T-helper 1 cell treated with Interleukin-12 subunit alpha and Interleukin-12 subunit beta and Interleukin-4 antibody, amounts not matched to agents 30 μg/mL and 1 μg/mL, for 36 hours (primary cell): ENCODE measurements around the gene PDSS1.
A peak's percentile ranks its signal among the peaks of the same experiment; 100 is the strongest.
"Not testable (repeated sequence)": the region's sequence is repeated elsewhere in the genome, so short reads cannot be mapped to it uniquely, and the experiment has no call there.

Source experiments
- H3K27ac Mint-ChIP-seq: one replicate; pipeline ENCODE4 v1.8.0; 2021; ENCODE audit warnings: mild to moderate bottlenecking, mixed read lengths
- H3K27me3 Mint-ChIP-seq: one replicate; pipeline ENCODE4 v1.8.0; 2021; ENCODE audit warnings: low read depth, mixed read lengths
- H3K36me3 Mint-ChIP-seq: one replicate; pipeline ENCODE4 v1.8.0; 2021; ENCODE audit warnings: low read depth, mixed read lengths
- H3K4me1 Mint-ChIP-seq: one replicate; pipeline ENCODE4 v1.8.0; 2021; ENCODE audit warnings: low read depth, mixed read lengths
- H3K4me3 Mint-ChIP-seq: one replicate; pipeline ENCODE4 v1.8.0; 2021; ENCODE audit warnings: mild to moderate bottlenecking, moderate library complexity, mixed read lengths
- H3K9me3 Mint-ChIP-seq: one replicate; pipeline ENCODE4 v1.8.0; 2021; ENCODE audit warnings: mixed read lengths

PDSS1 gene, protein sequence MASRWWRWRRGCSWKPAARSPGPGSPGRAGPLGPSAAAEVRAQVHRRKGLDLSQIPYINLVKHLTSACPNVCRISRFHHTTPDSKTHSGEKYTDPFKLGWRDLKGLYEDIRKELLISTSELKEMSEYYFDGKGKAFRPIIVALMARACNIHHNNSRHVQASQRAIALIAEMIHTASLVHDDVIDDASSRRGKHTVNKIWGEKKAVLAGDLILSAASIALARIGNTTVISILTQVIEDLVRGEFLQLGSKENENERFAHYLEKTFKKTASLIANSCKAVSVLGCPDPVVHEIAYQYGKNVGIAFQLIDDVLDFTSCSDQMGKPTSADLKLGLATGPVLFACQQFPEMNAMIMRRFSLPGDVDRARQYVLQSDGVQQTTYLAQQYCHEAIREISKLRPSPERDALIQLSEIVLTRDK

DNA sequence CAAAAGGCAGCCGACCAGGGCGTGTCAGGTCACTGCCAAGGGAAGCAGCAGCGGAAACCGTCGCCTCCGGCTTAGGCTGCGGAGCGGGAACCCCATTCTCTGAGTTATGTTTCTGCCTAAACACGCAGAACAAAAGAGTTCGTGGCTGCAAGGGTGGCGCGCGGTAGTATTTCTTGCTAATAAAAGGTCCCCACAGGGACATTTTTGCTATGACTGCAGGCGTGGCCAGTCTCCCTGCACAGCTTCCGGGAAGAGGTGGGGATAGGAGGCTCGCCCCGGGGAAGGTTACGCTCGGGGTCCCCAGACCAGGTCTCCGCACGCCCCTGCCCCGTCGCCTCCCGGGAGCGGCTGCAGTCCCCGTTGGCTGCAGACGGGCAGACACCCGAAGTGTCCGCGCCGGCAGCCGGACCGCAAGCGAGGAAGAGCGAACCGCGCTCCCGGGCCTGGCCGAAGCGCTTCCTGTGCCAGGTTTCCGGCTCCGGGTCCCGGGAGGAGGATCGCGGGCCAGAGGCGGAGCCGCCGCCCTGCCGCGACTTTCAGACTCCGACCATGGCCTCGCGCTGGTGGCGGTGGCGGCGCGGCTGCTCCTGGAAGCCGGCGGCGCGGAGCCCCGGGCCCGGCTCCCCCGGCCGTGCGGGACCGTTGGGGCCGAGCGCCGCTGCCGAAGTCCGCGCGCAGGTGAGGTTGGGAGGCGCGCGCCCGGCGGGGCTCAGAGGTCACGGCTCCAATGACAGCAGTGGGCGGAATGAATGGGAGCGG is at the start of gene PDSS1:
Gene PDSS1, plus strand, starts transcription at position 539 of the 759 bp plus-strand sequence. Its CDS starts 11 bp downstream, at position 550.
- Mint-ChIP-seq H3K27me3 (no peaks in the 10 kb centered on the region), H3K36me3 (peaks cover 13% of the 10 kb centered on the region), H3K9me3 (no peaks in the 10 kb centered on the region), H3K4me3 (peak within 1 kb of the TSS; percentile 97), H3K27ac (peak within 1 kb of the TSS; percentile 93), H3K4me1 (peaks cover 26% of the 10 kb centered on the region)

DNA sequence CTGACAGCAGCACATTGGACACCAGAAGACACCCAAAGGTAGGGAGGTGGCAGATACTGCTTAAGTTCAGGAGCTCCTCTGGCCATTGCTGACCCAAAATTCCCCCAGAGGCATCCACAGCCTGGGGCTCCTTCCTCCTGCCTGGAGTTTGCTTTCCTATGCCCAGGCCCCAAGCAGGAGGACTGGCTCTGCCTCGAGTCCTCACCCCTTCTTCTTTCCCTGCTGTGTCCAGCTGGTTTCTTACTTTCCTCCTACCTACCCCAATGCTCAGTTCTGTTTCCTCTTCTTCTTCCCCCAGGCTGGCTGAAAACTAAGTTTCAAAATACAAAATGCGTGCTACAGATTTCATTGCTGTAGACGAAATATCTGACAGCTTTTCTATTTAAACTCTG is 49.3 kb upstream of the PDSS1 start:
- H3K27me3 Mint-ChIP-seq, H3K4me3 Mint-ChIP-seq, H3K27ac Mint-ChIP-seq, H3K9me3 Mint-ChIP-seq, H3K36me3 Mint-ChIP-seq, H3K4me1 Mint-ChIP-seq: not testable (repeated sequence)

DNA sequence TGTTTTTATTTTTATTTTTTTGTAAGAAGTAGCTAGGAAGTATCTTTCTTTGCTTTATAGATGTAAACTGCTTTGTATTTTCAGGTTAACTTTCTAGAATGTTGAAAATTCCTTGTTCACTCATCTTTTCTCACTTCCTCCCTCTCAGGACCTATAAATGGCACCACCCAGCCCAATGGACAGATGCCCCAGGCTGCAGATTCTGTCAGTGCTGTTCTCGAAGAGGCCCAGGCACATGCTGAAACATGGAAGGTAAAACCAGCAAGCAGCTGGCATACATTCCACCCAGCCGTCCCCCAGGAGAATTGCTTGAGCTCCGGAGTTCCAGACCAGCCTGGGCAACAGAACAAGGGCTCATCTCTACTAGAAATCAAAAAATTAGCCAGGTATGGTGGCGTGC is 47.1 kb upstream of the PDSS1 start:
- no peak overlapping the region for H3K27ac Mint-ChIP-seq
- no peaks in the 10 kb centered on the region for H3K4me1 Mint-ChIP-seq
- peaks cover 5% of the 10 kb centered on the region for H3K27me3 Mint-ChIP-seq
- H3K36me3 Mint-ChIP-seq, result no peaks in the 10 kb centered on the region
- no peaks in the 10 kb centered on the region for H3K9me3 Mint-ChIP-seq
- no peak overlapping the region for H3K4me3 Mint-ChIP-seq

DNA sequence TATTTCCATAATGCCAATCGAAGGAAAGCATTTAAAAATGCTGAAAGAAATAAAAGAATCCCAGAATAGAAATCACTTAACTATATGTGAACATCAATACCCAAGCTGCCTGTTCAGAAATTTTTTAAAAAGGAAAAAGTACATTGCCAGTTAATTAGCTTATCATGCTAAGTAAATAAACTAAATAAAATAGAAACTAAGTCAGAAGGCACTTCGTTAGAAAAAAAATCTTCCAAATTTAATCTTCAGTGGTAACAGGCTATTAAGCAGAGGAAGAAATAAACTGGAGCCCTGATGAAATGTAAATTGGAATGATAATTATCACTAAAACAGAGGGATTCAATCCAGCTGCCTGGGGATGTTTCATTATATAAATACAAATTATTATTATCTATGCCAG is 46.0 kb upstream of the PDSS1 start:
- H3K4me1 Mint-ChIP-seq, result not testable (repeated sequence)

DNA sequence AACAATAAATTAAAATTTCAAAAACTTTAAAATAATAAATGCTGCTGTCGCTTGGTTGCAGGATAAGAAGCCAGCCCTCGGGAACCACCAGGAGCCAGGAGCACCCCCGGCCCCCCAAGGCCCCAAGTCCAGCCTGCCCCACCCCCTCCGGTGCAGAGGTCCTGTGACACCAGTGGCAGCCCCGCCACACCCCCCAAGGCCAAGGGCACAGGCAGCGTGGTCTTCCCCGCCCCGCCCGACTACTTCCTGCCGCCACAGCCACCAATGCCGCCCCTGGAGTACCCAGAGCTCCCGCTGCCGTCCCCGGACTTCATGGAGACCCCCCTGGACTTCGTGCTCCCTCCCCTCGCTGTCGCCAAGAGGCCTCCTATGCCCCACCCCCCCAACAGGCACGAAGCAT is 44.5 kb upstream of the PDSS1 start:
- Mint-ChIP-seq H3K27me3 (peaks cover 12% of the 10 kb centered on the region), H3K4me1 (no peaks in the 10 kb centered on the region), H3K4me3 (no peak overlapping the region), H3K9me3 (no peaks in the 10 kb centered on the region), H3K36me3 (no peaks in the 10 kb centered on the region), H3K27ac (no peak overlapping the region)

More for the DNA sequence above, 46.0 kb upstream of the PDSS1 start:
- H3K9me3 Mint-ChIP-seq, H3K36me3 Mint-ChIP-seq, H3K27me3 Mint-ChIP-seq, H3K27ac Mint-ChIP-seq, H3K4me3 Mint-ChIP-seq: not testable (repeated sequence)

DNA sequence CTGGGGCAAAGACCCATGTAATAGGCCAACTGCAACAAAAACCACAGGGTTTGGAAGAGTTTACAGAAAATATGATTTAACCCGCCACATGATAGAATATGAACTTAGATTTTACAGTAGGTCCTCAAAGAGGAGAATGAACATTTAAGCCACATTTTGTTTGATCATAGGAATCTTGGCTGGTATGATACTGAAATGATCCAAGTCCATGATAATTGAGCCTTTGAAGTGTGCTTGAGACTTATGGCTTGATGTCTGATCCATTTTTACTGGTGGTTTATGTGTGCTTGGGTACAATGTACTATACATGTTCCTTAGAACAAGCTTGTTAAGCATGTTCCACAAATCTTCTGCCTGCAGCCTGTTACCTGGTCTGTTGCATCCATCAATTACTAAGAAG is 41.8 kb upstream of the PDSS1 start:
- Mint-ChIP-seq H3K27me3 (peaks cover 22% of the 10 kb centered on the region), H3K4me1 (no peaks in the 10 kb centered on the region), H3K36me3 (no peaks in the 10 kb centered on the region), H3K27ac (no peak overlapping the region), H3K4me3 (no peak overlapping the region), H3K9me3 (no peaks in the 10 kb centered on the region)

DNA sequence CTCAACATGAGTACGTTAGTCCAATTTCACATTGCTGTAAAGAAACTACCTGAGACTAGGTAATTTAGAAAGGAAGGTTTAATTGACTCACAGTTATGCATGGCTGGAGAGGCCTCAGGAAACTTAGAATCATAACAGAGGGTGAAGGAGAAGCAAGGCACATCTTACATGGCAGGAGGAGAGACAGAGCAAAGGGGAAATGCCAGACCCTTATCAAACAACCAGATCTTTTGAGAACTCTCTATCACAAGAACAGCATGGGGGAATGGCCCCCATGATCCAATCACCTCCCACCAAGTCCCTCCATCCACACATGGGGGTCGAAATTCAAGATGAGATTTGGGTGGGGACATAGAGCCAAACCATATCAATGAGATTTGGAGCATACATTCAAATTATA is 34.6 kb upstream of the PDSS1 start:
- Mint-ChIP-seq H3K36me3 (no peaks in the 10 kb centered on the region), H3K27ac (no peak overlapping the region), H3K9me3 (no peaks in the 10 kb centered on the region), H3K4me1 (no peaks in the 10 kb centered on the region), H3K27me3 (peaks cover 21% of the 10 kb centered on the region), H3K4me3 (no peak overlapping the region)

DNA sequence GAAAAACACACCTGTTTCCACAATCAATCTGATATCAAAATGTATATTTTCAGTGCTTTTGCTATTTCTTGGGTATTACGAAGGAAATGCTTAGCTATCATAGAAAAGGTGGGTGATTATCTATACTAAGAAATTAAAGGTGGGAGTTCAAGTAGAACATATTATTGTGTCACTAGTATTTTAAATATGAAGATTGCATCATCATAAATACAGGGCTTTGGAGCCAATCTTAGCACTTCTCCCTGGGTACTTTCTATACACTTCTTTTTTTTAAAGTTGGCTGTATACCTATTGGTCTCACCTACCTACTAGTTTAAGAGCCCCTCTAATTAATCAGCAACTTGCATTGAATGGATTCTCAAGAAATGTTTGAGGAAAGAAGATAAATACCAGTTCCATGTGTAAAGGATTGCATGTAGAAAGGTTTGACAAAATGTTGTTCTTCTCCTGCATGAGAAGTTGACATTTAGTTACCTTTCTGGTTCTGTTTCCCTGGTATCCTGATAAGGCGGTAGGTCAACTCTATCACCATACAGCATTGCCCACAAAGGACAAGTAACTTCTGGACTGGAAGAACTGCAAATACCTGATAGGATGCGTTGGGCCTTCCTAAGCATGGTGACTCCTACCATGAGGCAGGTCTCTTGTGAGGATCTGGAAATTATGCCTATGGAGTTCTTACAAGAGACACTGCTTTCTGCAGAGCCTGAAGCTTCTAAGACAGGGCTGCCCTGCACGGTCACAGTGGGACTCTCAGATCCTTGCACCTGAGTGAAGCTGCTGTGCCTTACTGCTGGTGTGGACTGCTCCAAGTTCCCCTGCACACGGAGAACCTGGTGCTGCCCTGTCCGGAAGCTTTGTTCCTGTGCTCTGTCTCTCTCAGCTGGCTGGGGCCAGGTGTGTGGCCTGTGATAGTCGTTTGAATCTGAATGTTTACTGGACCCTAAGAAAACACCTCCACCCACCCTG is 32.1 kb upstream of the PDSS1 start:
- Mint-ChIP-seq H3K27me3 (peaks cover 5% of the 10 kb centered on the region), H3K4me1 (no peaks in the 10 kb centered on the region), H3K9me3 (no peaks in the 10 kb centered on the region), H3K27ac (no peak overlapping the region), H3K36me3 (no peaks in the 10 kb centered on the region), H3K4me3 (no peak overlapping the region)

DNA sequence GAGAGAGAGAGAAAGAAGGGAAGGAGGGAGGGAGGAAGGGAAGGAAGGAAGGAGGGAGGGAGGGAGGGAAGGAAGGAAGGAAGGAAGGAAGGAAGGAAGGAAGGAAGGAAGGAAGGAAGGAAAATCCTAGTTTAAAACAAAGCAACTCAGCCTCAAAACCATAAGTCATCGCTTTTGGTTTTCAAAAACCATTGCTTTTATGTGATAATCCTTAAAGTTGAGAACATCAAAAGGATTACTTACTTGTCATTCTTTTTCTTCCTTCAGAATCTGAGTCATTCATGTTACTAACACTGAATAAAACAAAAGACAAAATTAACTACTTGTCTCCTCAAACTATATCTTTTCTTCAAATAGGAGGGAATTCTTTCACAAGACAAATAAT is 21.6 kb upstream of the PDSS1 start:
- H3K36me3 Mint-ChIP-seq, result no peaks in the 10 kb centered on the region
- H3K27ac Mint-ChIP-seq, result no peak overlapping the region
- H3K4me3 Mint-ChIP-seq, result no peak overlapping the region
- H3K4me1 Mint-ChIP-seq, result no peaks in the 10 kb centered on the region
- no peaks in the 10 kb centered on the region for H3K9me3 Mint-ChIP-seq
- H3K27me3 Mint-ChIP-seq, result peaks cover 10% of the 10 kb centered on the region

DNA sequence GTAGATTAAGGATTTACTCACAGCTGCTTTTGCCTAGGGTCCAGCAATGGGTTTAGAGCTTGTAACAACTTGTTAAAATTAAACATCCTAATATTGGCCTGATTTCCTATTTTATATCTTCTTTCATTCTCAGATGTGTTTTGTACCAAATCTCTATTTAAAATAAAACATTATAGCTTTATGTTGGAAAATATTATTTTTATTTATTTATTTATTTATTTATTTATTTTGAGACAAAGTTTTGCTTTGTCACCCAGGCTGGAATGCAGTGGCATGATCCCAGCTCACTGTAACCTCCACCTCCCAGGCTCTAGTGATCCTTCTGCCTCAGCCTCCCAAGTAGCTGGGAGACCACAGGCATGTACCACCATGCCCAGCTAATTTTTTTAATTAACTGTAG is 17.9 kb upstream of the PDSS1 start:
- H3K4me3 Mint-ChIP-seq, result no peak overlapping the region
- no peaks in the 10 kb centered on the region for H3K9me3 Mint-ChIP-seq
- no peaks in the 10 kb centered on the region for H3K36me3 Mint-ChIP-seq
- H3K27me3 Mint-ChIP-seq, result peaks cover 10% of the 10 kb centered on the region
- H3K27ac Mint-ChIP-seq, result no peak overlapping the region
- peaks cover 2% of the 10 kb centered on the region for H3K4me1 Mint-ChIP-seq

DNA sequence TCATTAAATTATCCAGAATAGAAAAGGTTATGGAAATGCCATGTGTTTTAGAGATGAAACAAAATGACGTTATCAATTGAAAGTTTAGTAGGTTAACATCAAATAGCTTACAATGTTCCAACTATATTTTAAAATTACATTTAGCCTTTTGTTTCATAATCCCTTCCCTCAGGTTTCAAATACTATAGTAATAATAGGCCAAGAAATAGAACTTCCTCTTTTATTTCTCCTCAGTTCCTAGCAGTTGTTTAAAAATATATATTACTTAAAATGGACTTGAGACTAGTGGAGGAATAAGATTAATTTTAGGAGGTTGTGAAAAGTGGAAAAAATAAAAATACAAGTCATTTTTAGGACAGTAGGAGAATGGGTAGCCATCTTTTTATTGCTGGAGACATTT is 16.4 kb upstream of the PDSS1 start:
- Mint-ChIP-seq H3K36me3 (no peaks in the 10 kb centered on the region), H3K4me3 (no peak overlapping the region), H3K27ac (no peak overlapping the region), H3K4me1 (peaks cover 4% of the 10 kb centered on the region), H3K27me3 (peaks cover 13% of the 10 kb centered on the region), H3K9me3 (no peaks in the 10 kb centered on the region)

DNA sequence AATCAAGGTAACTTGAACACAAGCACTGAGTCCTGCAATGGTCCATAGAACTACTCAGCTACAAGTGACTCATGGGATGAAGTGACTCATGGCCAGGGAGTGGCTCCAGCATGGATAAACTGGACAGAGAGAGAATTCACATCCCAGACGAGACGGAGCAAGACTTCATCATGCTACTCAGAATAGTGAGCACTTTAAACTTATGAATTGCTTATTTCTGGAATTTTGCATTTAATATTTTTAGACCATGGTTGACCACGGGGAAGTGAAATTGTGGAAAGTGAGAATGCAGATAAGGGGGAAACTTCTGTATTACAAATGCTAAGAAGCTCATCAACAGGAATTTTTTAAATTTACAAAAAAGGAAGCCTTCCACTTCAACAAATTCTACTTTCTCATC is 15.5 kb upstream of the PDSS1 start:
- not testable (repeated sequence) for H3K9me3 Mint-ChIP-seq, H3K27ac Mint-ChIP-seq, H3K4me3 Mint-ChIP-seq, H3K4me1 Mint-ChIP-seq, H3K36me3 Mint-ChIP-seq
- H3K27me3 Mint-ChIP-seq, result peaks cover 10% of the 10 kb centered on the region

DNA sequence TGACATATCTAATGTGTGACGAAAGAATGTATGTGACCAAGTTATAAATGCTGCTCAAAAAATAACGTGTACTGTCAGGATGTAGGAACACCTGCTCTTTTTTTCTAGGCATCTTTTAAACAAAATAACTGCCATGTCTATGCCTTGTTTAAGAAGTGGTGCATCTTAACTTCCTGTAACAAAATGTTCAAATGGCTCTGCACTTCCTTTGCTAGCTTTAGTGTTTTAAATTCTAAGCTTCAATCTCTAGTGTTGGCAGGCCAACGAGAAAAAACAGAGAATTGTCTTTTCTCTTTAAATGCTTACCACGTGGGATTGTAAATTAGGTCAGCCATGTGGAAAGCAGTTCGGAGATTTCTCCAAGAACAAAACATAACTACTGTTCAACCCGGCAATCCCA is 14.6 kb upstream of the PDSS1 start:
- Mint-ChIP-seq H3K4me1 (peaks cover 4% of the 10 kb centered on the region), H3K9me3 (no peaks in the 10 kb centered on the region), H3K27me3 (peaks cover 8% of the 10 kb centered on the region), H3K36me3 (no peaks in the 10 kb centered on the region), H3K27ac (no peak overlapping the region), H3K4me3 (no peak overlapping the region)

DNA sequence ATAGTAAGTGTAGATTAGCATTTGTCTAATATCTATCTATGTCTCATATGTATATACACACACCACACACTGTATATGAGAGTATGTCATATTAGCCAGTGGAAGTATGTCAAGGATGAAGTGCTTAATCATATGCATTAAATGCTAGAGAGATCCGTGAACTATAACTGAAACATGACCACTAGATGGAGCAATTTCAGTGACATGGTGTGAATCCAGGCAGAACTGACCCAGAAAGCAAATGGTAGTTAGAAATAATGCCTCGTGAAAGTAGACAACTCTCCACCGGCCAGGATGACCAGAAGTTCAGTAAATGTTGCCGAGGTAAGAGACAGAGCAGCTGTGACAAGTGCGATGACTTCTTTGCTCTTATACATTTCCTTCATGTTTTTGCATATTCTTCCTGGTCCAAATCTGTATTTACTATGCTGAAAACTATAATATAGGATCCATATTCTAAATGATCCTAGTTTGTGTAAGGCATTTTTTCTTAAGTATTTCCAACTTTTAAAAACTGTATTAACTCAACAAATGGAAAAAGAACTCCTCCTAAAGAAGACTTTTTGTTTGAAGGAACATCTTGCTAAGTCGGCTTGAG is 12.7 kb upstream of the PDSS1 start:
- H3K4me3 Mint-ChIP-seq, H3K36me3 Mint-ChIP-seq, H3K27ac Mint-ChIP-seq, H3K27me3 Mint-ChIP-seq, H3K9me3 Mint-ChIP-seq, H3K4me1 Mint-ChIP-seq: not testable (repeated sequence)
